ENCODE results near the gene TOGARAM2. TPM values are rescaled to one million over a fixed set of nuclear protein-coding genes. Genes with fewer than 3 reads are reported as not detected.

Gene TOGARAM2
- polyA plus RNA-seq, 4 donors: under 0.01 to 1.1 (median 0.79) TPM

DNA sequence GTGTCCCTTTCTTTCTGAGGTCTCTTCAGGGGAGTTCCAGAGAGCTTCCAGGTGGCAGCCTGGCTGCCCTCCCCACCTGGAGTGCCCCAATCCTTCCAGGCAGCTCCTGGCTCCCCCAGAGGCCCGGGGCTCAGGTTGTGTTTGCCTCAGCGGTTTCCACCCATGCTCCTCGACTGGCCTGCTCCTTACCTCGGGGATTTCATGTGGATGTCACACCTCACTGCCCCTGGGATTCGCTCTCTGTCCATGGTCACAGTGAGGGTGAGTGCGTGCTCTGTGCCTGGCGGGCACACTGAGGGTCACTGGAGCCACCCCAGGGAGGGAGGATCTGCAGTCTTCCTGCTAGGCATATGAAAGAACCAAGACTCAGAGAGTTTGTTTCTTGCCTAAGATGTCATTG, 2.1 kb upstream of the TOGARAM2 start:
- H3K9me3 ChIP-seq (ENCODE audit: control insufficient read depth in 2 of 2, insufficient read depth in 1 of 2, low read depth in 1 of 2, low read length in 1 of 2): peaks cover 0 to 3% of the 10 kb centered on the region in 2 donors
- FAIRE-seq (no peak), DNase-seq (no peak)
- no peaks in the 10 kb centered on the region for H3K36me3 ChIP-seq (ENCODE audit: control insufficient read depth in 3 of 3, insufficient read depth in 2 of 3, low read depth in 1 of 3, low read length in 3 of 3)
- peaks cover 0 to 3% (median 0%) of the 10 kb centered on the region in 3 donors for H3K4me1 ChIP-seq (ENCODE audit: control insufficient read depth in 3 of 3, insufficient read depth in 2 of 3, low read depth in 1 of 3, low read length in 2 of 3)
- H3K27me3 ChIP-seq (ENCODE audit: control insufficient read depth in 3 of 3, insufficient read depth in 3 of 3, low read length in 3 of 3): no peaks in the 10 kb centered on the region
- H3K27ac ChIP-seq (ENCODE audit: low read depth in 1 of 3, low read length in 2 of 3): no peak overlapping the region
- WGBS, 3 donors: 54 to 72% (median 66%) methylated on average over 7 of the region's 7 CpGs
- H3K4me3 ChIP-seq (ENCODE audit: low read depth in 1 of 3, low read length in 3 of 3): no peak overlapping the region

DNA sequence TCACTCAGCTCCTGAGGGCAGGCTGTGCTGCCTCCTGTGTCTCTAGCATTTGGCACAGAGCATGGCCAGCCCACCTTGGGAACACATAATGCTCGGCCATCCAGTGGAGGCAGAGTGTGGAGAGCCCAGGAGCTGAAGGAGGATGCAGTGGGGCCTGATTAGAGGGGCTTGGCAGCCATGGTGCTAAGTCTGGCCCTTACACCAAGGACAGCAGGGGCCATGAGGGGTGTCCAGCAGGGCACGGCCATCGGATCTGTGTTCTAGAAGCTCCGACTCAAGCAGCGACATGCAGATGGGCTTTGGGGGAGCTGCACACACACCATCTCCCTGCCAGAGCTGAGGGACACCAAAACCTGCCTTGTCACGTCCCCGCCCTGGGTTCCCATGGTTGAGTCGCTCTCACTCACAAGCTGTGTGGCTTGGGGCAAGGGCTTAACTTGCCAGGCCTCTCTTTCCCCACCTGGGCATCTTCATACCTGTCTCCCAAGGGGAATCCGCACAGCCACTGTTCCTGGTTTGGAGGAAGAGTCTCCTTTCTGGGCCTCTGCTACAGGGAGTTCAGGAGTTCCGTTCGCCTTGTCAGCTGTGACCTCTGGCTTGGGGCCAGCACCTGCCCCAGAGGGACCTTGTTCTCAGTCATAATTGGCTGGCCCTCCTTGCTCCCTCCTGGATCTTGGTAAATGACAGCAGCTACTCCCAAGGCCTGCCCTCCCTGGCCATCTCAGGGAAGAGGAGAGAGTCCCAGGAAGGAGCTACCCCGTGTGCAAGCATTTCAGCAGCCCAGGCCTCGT, 1.3 kb upstream of the TOGARAM2 start:
- FAIRE-seq (no peak), DNase-seq (peak; percentile 15 to 20)
- H3K9me3 ChIP-seq (ENCODE audit: control insufficient read depth in 2 of 2, insufficient read depth in 1 of 2, low read depth in 1 of 2, low read length in 1 of 2): no peaks in the 10 kb centered on the region
- no peaks in the 10 kb centered on the region for H3K36me3 ChIP-seq (ENCODE audit: control insufficient read depth in 3 of 3, insufficient read depth in 2 of 3, low read depth in 1 of 3, low read length in 3 of 3)
- H3K4me3 ChIP-seq (ENCODE audit: low read depth in 1 of 3, low read length in 3 of 3): no peak overlapping the region
- H3K27ac ChIP-seq (ENCODE audit: low read depth in 1 of 3, low read length in 2 of 3): no peak overlapping the region
- H3K4me1 ChIP-seq (ENCODE audit: control insufficient read depth in 3 of 3, insufficient read depth in 2 of 3, low read depth in 1 of 3, low read length in 2 of 3): peaks cover 0 to 3% (median 0%) of the 10 kb centered on the region in 3 donors
- no peaks in the 10 kb centered on the region for H3K27me3 ChIP-seq (ENCODE audit: control insufficient read depth in 3 of 3, insufficient read depth in 3 of 3, low read length in 3 of 3)
- 58 to 75% (median 69%) methylated on average over 13 of the region's 13 CpGs for WGBS, 3 donors

- Histone ChIP-seq H3K27me3 (ENCODE audit: control insufficient read depth in 3 of 3, insufficient read depth in 3 of 3, low read length in 3 of 3) (no peaks in the 10 kb centered on the region), H3K4me1 (ENCODE audit: control insufficient read depth in 3 of 3, insufficient read depth in 2 of 3, low read depth in 1 of 3, low read length in 2 of 3) (peaks cover 0 to 3% (median 0%) of the 10 kb centered on the region in 3 donors), H3K9me3 (ENCODE audit: control insufficient read depth in 2 of 2, insufficient read depth in 1 of 2, low read depth in 1 of 2, low read length in 1 of 2) (no peaks in the 10 kb centered on the region), H3K36me3 (ENCODE audit: control insufficient read depth in 3 of 3, insufficient read depth in 2 of 3, low read depth in 1 of 3, low read length in 3 of 3) (no peaks in the 10 kb centered on the region), H3K4me3 (ENCODE audit: low read depth in 1 of 3, low read length in 3 of 3) (no peak overlapping the region), H3K27ac (ENCODE audit: low read depth in 1 of 3, low read length in 2 of 3) (peak overlapping the region in 1 of 3 donors; percentile 33)
- DNase-seq (no peak), FAIRE-seq (no peak)
- WGBS, 3 donors: 56 to 82% (median 73%) methylated on average over 3 of the region's 3 CpGs
Observed at GRCh38 chr2:28980368-28981015, 606 bp upstream of the TOGARAM2 start.

DNA sequence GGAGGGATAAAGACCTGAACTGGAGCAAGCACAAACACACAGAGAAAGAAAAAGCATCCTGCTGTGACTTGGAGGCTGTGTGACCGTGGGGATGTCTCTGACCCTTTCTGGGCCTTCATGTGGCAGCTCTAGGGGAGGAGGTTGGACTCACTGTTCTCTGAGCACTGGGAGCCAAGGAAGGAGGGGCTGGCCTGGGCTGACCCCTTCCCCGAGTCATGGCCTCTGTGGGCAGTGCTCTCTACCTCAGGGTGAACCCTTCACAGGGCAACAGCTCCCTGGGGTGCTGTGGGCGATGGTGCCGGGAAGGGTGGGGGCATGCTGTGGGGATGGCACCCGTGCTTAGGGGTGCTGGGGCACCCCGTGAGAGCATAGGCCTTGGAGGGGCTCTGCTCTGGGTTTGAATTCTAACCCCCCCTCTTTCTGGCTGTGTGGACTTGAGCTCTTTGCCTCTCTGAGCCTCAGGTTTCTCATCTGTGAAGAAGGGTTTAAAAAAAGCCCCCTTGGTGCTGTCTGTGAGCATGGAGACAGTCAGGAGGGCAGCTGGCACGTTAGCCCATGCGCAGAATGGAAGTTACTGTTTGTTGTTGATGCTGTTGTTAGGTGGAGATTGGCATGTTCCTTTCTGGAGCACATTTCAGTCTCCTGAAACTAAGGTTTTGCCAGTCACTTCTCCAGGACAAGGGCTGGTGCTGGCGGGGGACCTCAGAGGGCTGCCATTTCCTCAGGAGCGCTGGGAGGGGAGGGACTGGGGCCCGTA, 700 bp downstream of the TOGARAM2 start:
- H3K36me3 ChIP-seq (ENCODE audit: control insufficient read depth in 3 of 3, insufficient read depth in 2 of 3, low read depth in 1 of 3, low read length in 3 of 3): no peaks in the 10 kb centered on the region
- peaks cover 0 to 3% (median 0%) of the 10 kb centered on the region in 3 donors for H3K4me1 ChIP-seq (ENCODE audit: control insufficient read depth in 3 of 3, insufficient read depth in 2 of 3, low read depth in 1 of 3, low read length in 2 of 3)
- FAIRE-seq (no peak), DNase-seq (no peak)
- H3K4me3 ChIP-seq (ENCODE audit: low read depth in 1 of 3, low read length in 3 of 3): no peak overlapping the region
- WGBS, 3 donors: 77 to 82% (median 80%) methylated on average over 11 of the region's 11 CpGs
- no peaks in the 10 kb centered on the region for H3K9me3 ChIP-seq (ENCODE audit: control insufficient read depth in 2 of 2, insufficient read depth in 1 of 2, low read depth in 1 of 2, low read length in 1 of 2)
- no peaks in the 10 kb centered on the region for H3K27me3 ChIP-seq (ENCODE audit: control insufficient read depth in 3 of 3, insufficient read depth in 3 of 3, low read length in 3 of 3)
- H3K27ac ChIP-seq (ENCODE audit: low read depth in 1 of 3, low read length in 2 of 3): peak overlapping the region in 2 of 3 donors; percentile 41 to 51

DNA sequence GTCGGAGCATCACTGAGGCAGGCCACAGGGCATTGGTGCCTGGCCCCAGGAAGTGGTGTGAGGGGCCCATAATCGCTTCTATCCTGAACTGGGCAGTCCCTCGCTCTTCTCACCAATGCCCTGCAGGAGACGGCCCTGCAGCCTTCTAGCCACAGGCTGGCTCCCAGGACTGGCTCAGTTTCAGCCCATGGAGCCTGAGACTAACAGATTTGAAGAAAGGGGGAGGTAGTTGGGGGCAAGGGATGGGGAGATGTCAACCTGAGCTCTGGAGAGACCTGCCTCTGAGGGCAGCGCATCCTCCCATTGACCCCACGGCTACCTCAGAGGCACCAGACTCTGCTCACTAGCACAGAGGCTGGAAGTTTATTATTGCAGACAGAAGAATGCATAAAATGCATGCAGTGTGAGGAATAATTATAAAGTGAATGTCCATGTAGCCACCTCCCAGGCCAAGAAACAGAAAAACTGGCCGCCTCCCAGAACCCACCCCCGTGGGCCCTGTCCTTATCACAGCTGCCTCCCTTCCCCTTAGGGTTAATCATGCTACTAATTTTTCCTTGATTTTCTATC, 1.4 kb downstream of the TOGARAM2 start:
- FAIRE-seq: no peak
- Histone ChIP-seq H3K27ac (ENCODE audit: low read depth in 1 of 3, low read length in 2 of 3) (no peak overlapping the region), H3K36me3 (ENCODE audit: control insufficient read depth in 3 of 3, insufficient read depth in 2 of 3, low read depth in 1 of 3, low read length in 3 of 3) (no peaks in the 10 kb centered on the region), H3K4me3 (ENCODE audit: low read depth in 1 of 3, low read length in 3 of 3) (no peak overlapping the region), H3K4me1 (ENCODE audit: control insufficient read depth in 3 of 3, insufficient read depth in 2 of 3, low read depth in 1 of 3, low read length in 2 of 3) (peaks cover 0 to 3% (median 0%) of the 10 kb centered on the region in 3 donors), H3K27me3 (ENCODE audit: control insufficient read depth in 3 of 3, insufficient read depth in 3 of 3, low read length in 3 of 3) (no peaks in the 10 kb centered on the region), H3K9me3 (ENCODE audit: control insufficient read depth in 2 of 2, insufficient read depth in 1 of 2, low read depth in 1 of 2, low read length in 1 of 2) (no peaks in the 10 kb centered on the region)
- no peak for DNase-seq
- 78 to 83% (median 80%) methylated on average over 8 of the region's 8 CpGs for WGBS, 3 donors

DNA sequence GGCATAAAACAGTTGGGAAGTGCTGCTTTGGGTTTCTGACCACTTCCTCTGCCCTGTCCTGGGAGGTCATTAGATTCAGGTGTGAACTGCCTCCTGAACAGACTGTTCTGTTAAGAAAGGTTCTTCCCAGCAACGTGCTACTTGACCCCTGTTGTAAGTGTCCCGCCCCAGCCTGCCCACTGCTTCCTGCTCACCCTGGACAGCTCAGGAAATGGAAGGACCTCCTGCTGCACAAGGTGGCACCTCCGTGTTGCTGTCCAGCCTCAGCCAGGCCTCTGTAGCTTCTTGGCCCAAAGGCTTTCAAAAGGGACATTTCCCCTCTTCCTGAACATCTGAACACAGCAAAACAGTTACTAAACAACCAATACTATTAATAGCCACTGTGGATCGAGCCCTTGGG, 5.3 kb downstream of the TOGARAM2 start:
- 43 to 58% (median 44%) methylated on average over 4 of the region's 4 CpGs for WGBS, 3 donors
- no peaks in the 10 kb centered on the region for H3K27me3 ChIP-seq (ENCODE audit: control insufficient read depth in 3 of 3, insufficient read depth in 3 of 3, low read length in 3 of 3)
- peaks cover 0 to under 1% (median 0%) of the 10 kb centered on the region in 3 donors for H3K4me1 ChIP-seq (ENCODE audit: control insufficient read depth in 3 of 3, insufficient read depth in 2 of 3, low read depth in 1 of 3, low read length in 2 of 3)
- H3K36me3 ChIP-seq (ENCODE audit: control insufficient read depth in 3 of 3, insufficient read depth in 2 of 3, low read depth in 1 of 3, low read length in 3 of 3): no peaks in the 10 kb centered on the region
- H3K27ac ChIP-seq (ENCODE audit: low read depth in 1 of 3, low read length in 2 of 3): no peak overlapping the region
- FAIRE-seq (no peak), DNase-seq (no peak)
- no peaks in the 10 kb centered on the region for H3K9me3 ChIP-seq (ENCODE audit: control insufficient read depth in 2 of 2, insufficient read depth in 1 of 2, low read depth in 1 of 2, low read length in 1 of 2)
- no peak overlapping the region for H3K4me3 ChIP-seq (ENCODE audit: low read depth in 1 of 3, low read length in 3 of 3)

- no peak for FAIRE-seq
- H3K27ac ChIP-seq (ENCODE audit: low read depth in 1 of 3, low read length in 2 of 3): peak overlapping the region in 1 of 3 donors; percentile 11
- no peaks in the 10 kb centered on the region for H3K36me3 ChIP-seq (ENCODE audit: control insufficient read depth in 3 of 3, insufficient read depth in 2 of 3, low read depth in 1 of 3, low read length in 3 of 3)
- no peaks in the 10 kb centered on the region for H3K9me3 ChIP-seq (ENCODE audit: control insufficient read depth in 2 of 2, insufficient read depth in 1 of 2, low read depth in 1 of 2, low read length in 1 of 2)
- 74 to 80% (median 75%) methylated on average over 5 of the region's 5 CpGs for WGBS, 3 donors
- no peak for DNase-seq
- peaks cover 0 to 8% (median 0%) of the 10 kb centered on the region in 3 donors for H3K4me1 ChIP-seq (ENCODE audit: control insufficient read depth in 3 of 3, insufficient read depth in 2 of 3, low read depth in 1 of 3, low read length in 2 of 3)
- H3K4me3 ChIP-seq (ENCODE audit: low read depth in 1 of 3, low read length in 3 of 3): no peak overlapping the region
- H3K27me3 ChIP-seq (ENCODE audit: control insufficient read depth in 3 of 3, insufficient read depth in 3 of 3, low read length in 3 of 3): peaks cover 0 to 2% (median 0%) of the 10 kb centered on the region in 3 donors
Observed at GRCh38 chr2:28989973-28990372, 8.9 kb downstream of the TOGARAM2 start.

DNA sequence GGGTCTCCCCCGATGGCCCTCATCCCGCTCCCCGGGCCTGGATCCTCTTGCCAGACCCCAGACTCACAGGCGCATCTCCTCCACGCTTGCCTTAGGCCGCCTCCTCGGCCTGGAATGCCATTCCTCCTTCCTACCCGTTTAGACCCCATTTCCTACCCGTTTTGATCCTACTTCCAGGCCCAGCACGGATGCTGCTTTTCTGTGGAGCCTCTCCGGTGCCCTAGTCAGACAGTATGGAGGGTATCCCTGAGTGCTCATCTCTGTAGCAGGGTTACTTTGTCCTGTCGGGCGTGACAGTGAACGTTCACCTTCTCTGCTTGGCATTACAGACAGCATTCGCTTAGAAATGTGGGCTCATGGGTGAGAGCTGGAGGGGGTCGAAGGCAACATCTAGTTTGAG, 9.3 kb downstream of the TOGARAM2 start:
- H3K27me3 ChIP-seq (ENCODE audit: control insufficient read depth in 3 of 3, insufficient read depth in 3 of 3, low read length in 3 of 3): peaks cover 0 to 2% (median 0%) of the 10 kb centered on the region in 3 donors
- no peaks in the 10 kb centered on the region for H3K36me3 ChIP-seq (ENCODE audit: control insufficient read depth in 3 of 3, insufficient read depth in 2 of 3, low read depth in 1 of 3, low read length in 3 of 3)
- FAIRE-seq: no peak
- H3K9me3 ChIP-seq (ENCODE audit: control insufficient read depth in 2 of 2, insufficient read depth in 1 of 2, low read depth in 1 of 2, low read length in 1 of 2): no peaks in the 10 kb centered on the region
- peaks cover 0 to 8% (median 0%) of the 10 kb centered on the region in 3 donors for H3K4me1 ChIP-seq (ENCODE audit: control insufficient read depth in 3 of 3, insufficient read depth in 2 of 3, low read depth in 1 of 3, low read length in 2 of 3)
- 77 to 79% (median 79%) methylated on average over 16 of the region's 16 CpGs for WGBS, 3 donors
- peak overlapping the region in 1 of 3 donors; percentile 32 for H3K27ac ChIP-seq (ENCODE audit: low read depth in 1 of 3, low read length in 2 of 3)
- no peak for DNase-seq
- no peak overlapping the region for H3K4me3 ChIP-seq (ENCODE audit: low read depth in 1 of 3, low read length in 3 of 3)

Data from small intestine (tissue), 7 donors.